Immature natural killer cell (primary cell): ENCODE data around the gene FAM210B. TPM values are rescaled to one million over a fixed set of nuclear protein-coding genes. Genes with fewer than 3 reads are reported as not detected.
"Not testable (repeated sequence)": the region's sequence is repeated elsewhere in the genome, so short reads cannot be mapped to it uniquely, and the experiment has no call there.

ENCODE experiments used
- DNase-seq, 3 donors: peaks; one replicate each; pipeline ENCODE4 v3.0.0; 2022; ENCODE audit warnings: mixed read lengths in 1 of 3
- H3K27ac Mint-ChIP-seq, 6 donors: one replicate each; pipeline ENCODE4 v1.8.0; 2020; ENCODE audit warnings: mixed read lengths in 6 of 6, mild to moderate bottlenecking in 5 of 6, inconsistent platforms in 4 of 6, moderate library complexity in 3 of 6
- H3K27me3 Mint-ChIP-seq, 3 donors: one replicate each; pipeline ENCODE4 v1.8.0; 2020 to 2021; ENCODE audit warnings: low read depth in 3 of 3, mild to moderate bottlenecking in 3 of 3, mixed read lengths in 3 of 3, moderate library complexity in 3 of 3, inconsistent platforms in 1 of 3
- H3K36me3 Mint-ChIP-seq, 3 donors: one replicate each; pipeline ENCODE4 v1.8.0; 2020; ENCODE audit warnings: mixed read lengths in 3 of 3, inconsistent platforms in 2 of 3, mild to moderate bottlenecking in 2 of 3
- H3K4me1 Mint-ChIP-seq, 2 donors: one replicate each; pipeline ENCODE4 v1.8.0; 2020; ENCODE audit warnings: inconsistent platforms in 2 of 2, mild to moderate bottlenecking in 2 of 2, mixed read lengths in 2 of 2, moderate library complexity in 1 of 2
- H3K4me3 Mint-ChIP-seq, 5 donors: one replicate each; pipeline ENCODE4 v1.8.0; 2020; ENCODE audit warnings: mild to moderate bottlenecking in 5 of 5, mixed read lengths in 5 of 5, inconsistent platforms in 3 of 5, moderate library complexity in 3 of 5
- H3K9me3 Mint-ChIP-seq, 6 donors: one replicate each; pipeline ENCODE4 v1.8.0; 2020; ENCODE audit warnings: mild to moderate bottlenecking in 6 of 6, mixed read lengths in 6 of 6, inconsistent platforms in 4 of 6, moderate library complexity in 3 of 6
- polyA plus RNA-seq, 3 donors: library from polyadenylated mRNA; unstranded; fragments of 300-500 nt; fragmentation: Illumina TruSeq; gene quantifications; one replicate each; pipeline ENCODE4 v1.2.3, GENCODE V29; 2021

Gene FAM210B
- polyA plus RNA-seq, 3 donors from 2014 or later: 15.2 to 29.7 (median 15.8) TPM

DNA sequence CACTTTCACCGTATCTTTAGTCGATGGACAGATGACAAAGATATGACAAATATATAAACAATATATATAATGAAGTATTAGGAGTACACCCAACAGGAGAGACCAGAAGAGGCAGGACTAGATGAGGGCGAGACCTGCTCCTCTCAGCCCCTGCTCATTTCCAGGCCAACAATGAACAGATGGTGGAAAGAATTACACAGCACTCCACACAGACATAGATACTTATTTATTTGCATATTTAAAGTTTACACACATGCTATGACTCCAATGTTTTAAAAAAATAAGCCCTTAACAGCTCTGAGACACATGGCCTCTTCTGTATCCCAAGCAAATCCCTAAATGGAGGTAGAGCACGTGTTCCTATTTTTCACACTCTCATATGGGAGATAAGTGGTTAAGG, 10.4 kb downstream of the FAM210B start:
- DNase-seq: no peak
- Mint-ChIP-seq H3K36me3 (peaks cover 4 to 30% (median 12%) of the 10 kb centered on the region in 3 donors), H3K27ac (peak overlapping the region in 1 of 6 donors; percentile 23), H3K9me3 (no peaks in the 10 kb centered on the region), H3K4me1 (peaks cover 2 to 6% of the 10 kb centered on the region in 2 donors), H3K27me3 (no peaks in the 10 kb centered on the region), H3K4me3 (no peak overlapping the region)

DNA sequence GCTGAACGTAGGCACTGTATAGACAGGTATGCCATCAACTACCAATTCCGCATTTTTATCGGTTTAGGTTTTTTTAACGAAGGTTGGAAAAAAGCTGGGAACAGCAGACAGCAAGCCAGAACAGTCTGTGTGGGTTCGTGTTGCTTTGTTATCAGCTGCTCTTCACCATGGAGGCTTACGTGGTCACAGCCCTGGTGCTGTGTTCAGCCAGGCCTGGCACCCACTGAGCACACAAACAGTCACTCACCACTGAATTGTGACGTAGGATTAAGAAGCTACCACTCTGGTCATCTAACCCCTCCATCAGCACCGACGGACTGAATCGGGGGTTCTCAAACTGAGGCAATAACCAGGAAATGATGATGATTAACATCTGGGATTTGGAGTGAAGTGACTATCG, 13.2 kb downstream of the FAM210B start:
- no peaks in the 10 kb centered on the region for H3K27me3 Mint-ChIP-seq
- no peak for DNase-seq
- no peak overlapping the region for H3K27ac Mint-ChIP-seq
- no peaks in the 10 kb centered on the region for H3K9me3 Mint-ChIP-seq
- H3K4me3 Mint-ChIP-seq: no peak overlapping the region
- peaks cover 4 to 6% of the 10 kb centered on the region in 2 donors for H3K4me1 Mint-ChIP-seq
- peaks cover 0 to 19% (median 14%) of the 10 kb centered on the region in 3 donors for H3K36me3 Mint-ChIP-seq

DNA sequence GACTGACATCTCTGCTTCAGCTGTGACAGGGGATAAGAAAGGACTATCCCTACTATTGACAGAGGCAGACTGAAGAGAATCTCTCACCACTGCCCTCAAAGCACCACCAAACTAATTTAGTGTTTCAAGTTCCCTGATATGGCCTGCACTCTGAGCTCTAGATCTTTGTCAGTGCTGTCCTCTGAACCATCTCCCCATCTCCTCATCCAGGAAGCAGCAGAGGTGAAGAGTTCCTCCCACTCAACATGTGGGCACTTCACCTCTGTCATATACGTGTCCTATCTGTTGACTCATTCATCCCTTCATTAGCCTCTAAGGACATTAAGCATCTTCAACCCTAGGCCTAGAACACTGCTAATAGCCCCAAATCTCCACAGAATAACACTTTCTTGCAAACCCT, 14.1 kb downstream of the FAM210B start:
- no peaks in the 10 kb centered on the region for H3K27me3 Mint-ChIP-seq
- no peaks in the 10 kb centered on the region for H3K9me3 Mint-ChIP-seq
- no peak for DNase-seq
- peaks cover 0 to 17% (median 14%) of the 10 kb centered on the region in 3 donors for H3K36me3 Mint-ChIP-seq
- peak overlapping the region in 2 of 6 donors; percentile 29 to 57 for H3K27ac Mint-ChIP-seq
- H3K4me1 Mint-ChIP-seq: peaks cover 4 to 6% of the 10 kb centered on the region in 2 donors
- no peak overlapping the region for H3K4me3 Mint-ChIP-seq

DNA sequence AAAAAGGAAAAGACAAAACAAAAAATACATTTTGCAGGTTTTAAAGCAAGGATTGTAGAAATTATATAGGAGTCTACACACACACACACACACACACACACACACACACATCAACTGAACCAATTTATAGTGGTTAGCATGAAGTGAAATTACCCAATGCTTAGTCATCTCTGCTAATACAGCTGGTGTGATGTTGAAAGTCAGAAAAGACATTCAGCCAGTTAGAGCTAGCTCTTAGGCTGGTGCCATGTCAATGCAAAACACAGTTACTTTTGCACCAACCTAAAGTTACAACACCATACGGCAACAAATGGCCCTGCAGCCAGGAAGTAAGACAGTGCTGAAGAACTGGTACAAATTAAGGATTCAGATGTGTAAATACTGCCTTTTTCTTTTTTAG, 15.2 kb downstream of the FAM210B start:
- Mint-ChIP-seq H3K4me1 (peaks cover 4 to 6% of the 10 kb centered on the region in 2 donors), H3K27ac (peak overlapping the region in 2 of 6 donors; percentile 12 to 56), H3K4me3 (no peak overlapping the region), H3K27me3 (no peaks in the 10 kb centered on the region), H3K36me3 (peaks cover 0 to 17% (median 14%) of the 10 kb centered on the region in 3 donors), H3K9me3 (no peaks in the 10 kb centered on the region)
- DNase-seq: peak in 1 of 3 donors; percentile 16

DNA sequence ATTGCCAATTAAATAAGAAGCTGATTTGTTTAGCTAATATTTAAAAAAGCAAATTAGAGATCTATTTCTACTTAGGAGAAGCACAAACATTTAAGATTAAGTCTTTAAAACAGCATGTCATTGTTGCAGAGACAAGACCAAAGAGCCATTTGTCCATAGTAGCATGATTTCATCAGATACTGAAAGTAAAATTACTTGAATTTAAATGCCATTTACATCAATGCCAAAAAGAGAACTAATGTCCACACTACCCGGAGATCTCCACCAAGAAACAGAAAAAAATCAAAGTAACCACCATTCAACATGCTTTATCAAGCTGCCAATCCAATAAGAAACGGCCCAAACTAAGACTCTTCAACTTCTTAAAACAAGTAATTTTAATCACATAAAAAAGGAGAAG, 17.6 kb downstream of the FAM210B start:
- H3K36me3 Mint-ChIP-seq: peaks cover 0 to 6% (median 6%) of the 10 kb centered on the region in 3 donors
- H3K4me3 Mint-ChIP-seq: no peak overlapping the region
- H3K4me1 Mint-ChIP-seq: peaks cover 4 to 6% of the 10 kb centered on the region in 2 donors
- H3K27ac Mint-ChIP-seq: peak overlapping the region in 1 of 6 donors; percentile 19
- DNase-seq: no peak
- no peaks in the 10 kb centered on the region for H3K27me3 Mint-ChIP-seq
- no peaks in the 10 kb centered on the region for H3K9me3 Mint-ChIP-seq

DNA sequence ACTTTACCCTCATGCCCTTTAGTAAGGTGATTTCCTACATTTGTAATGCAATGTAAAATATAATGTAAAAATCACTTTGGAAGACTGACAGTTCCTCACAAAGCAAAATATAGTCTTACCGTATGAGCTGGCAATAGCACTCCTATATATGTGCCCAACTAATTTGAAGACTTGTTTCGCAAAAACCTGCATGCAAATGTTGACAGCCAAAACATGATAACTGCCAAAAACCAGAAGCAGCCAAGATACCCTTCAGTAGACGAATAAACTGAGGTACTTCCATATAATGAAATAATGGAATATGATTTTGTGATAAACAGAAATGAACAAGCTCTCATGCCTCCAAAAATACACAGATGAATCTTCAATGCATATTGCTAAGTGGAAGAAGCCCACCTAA, 19.6 kb downstream of the FAM210B start:
- H3K27me3 Mint-ChIP-seq: no peaks in the 10 kb centered on the region
- DNase-seq: no peak
- no peak overlapping the region for H3K4me3 Mint-ChIP-seq
- H3K27ac Mint-ChIP-seq: no peak overlapping the region
- H3K4me1 Mint-ChIP-seq: peaks cover 0 to 2% of the 10 kb centered on the region in 2 donors
- H3K36me3 Mint-ChIP-seq: peaks cover 0 to 6% (median 0%) of the 10 kb centered on the region in 3 donors
- H3K9me3 Mint-ChIP-seq: no peaks in the 10 kb centered on the region

DNA sequence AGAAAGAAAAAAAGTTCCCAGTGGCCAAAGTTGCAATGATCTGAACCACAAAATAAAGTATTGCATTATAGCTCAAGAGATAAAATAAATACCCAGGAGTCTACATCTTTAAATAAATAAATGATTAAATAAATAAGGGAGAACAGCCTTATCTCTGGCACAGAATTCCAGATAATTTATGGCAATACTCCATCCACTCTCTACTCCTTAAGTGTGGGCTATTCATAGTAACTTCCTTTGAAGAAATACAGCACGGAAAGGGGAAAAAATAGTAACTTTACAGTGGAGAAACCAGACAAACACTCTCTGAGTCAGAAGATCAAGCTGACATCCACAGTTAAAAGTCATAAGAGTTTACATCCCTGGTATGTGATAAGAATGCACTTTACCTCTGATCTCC, 21.6 kb downstream of the FAM210B start:
- Mint-ChIP-seq H3K36me3 (peaks cover 0 to 6% (median 0%) of the 10 kb centered on the region in 3 donors), H3K4me1 (peaks cover 0 to 2% of the 10 kb centered on the region in 2 donors), H3K9me3 (no peaks in the 10 kb centered on the region), H3K27me3 (no peaks in the 10 kb centered on the region), H3K27ac (no peak overlapping the region), H3K4me3 (no peak overlapping the region)
- DNase-seq: no peak

DNA sequence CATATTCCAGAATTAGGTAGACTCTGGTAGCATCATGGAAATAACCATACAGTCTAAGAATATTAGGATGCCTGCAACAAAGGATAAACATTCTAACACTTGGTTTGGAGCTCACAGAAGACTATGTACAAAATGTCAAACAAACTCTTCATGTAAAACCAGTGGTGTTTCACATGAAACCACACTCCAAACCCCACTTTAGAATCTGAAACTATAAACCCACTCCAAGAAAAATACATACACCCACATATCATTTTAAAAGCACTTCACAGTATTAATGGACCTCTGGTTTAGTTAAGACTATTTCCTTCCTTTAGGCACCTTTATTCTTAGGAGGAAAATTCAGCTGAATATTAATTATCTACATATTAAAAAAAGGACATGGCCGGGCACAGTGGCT, 22.7 kb downstream of the FAM210B start:
- peak overlapping the region in 1 of 6 donors; percentile 46 for H3K27ac Mint-ChIP-seq
- H3K36me3 Mint-ChIP-seq: peaks cover 0 to 4% (median 1%) of the 10 kb centered on the region in 3 donors
- H3K9me3 Mint-ChIP-seq: no peaks in the 10 kb centered on the region
- H3K4me3 Mint-ChIP-seq: no peak overlapping the region
- no peak for DNase-seq
- peaks cover 0 to under 1% of the 10 kb centered on the region in 2 donors for H3K4me1 Mint-ChIP-seq
- no peaks in the 10 kb centered on the region for H3K27me3 Mint-ChIP-seq

DNA sequence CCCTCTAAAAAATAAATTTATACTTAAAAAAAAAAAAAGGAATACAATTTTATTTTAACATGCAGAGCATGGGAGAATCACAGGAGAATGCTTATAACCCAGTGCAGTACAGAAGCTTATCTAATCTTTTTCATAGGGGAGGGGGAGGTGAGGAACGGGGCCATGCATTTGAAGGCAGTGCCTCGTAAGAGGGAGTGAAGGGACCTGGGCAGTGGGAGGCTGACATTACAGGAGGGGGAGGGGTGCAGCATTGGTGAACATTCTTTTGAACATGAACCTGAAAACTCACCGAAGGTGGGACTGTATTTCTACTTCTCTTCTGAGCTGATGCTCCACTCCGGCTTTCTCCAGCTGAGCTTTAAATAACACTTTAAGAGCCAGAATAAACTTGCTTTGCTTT, 23.9 kb downstream of the FAM210B start:
- Mint-ChIP-seq H3K9me3 (no peaks in the 10 kb centered on the region), H3K27ac (no peak overlapping the region), H3K36me3 (peaks cover 0 to 5% (median 0%) of the 10 kb centered on the region in 3 donors), H3K4me1 (no peaks in the 10 kb centered on the region), H3K27me3 (no peaks in the 10 kb centered on the region), H3K4me3 (no peak overlapping the region)
- no peak for DNase-seq

DNA sequence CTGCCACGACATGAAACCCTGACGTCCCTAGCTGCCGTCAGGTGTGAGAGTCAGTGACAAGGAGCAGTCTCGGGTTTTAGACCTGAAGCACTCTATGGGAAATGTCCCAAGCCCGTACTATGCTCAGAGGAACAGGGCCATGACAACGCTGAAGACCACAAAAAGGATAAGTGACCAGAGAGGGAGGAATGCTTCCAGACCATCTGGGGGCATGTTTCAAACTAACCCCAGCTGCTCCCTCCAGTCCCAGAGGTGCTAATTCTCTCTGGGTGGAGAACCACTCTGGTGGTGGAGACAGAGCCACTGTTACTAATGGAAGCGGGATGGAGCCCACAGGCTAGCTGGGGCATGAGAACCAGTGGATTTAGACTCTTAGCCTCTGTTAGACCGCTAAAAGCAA, 24.6 kb downstream of the FAM210B start:
- no peaks in the 10 kb centered on the region for H3K27me3 Mint-ChIP-seq
- no peak overlapping the region for H3K4me3 Mint-ChIP-seq
- H3K36me3 Mint-ChIP-seq: peaks cover 0 to 5% (median 0%) of the 10 kb centered on the region in 3 donors
- no peak overlapping the region for H3K27ac Mint-ChIP-seq
- H3K9me3 Mint-ChIP-seq: no peaks in the 10 kb centered on the region
- no peaks in the 10 kb centered on the region for H3K4me1 Mint-ChIP-seq
- DNase-seq: no peak

DNA sequence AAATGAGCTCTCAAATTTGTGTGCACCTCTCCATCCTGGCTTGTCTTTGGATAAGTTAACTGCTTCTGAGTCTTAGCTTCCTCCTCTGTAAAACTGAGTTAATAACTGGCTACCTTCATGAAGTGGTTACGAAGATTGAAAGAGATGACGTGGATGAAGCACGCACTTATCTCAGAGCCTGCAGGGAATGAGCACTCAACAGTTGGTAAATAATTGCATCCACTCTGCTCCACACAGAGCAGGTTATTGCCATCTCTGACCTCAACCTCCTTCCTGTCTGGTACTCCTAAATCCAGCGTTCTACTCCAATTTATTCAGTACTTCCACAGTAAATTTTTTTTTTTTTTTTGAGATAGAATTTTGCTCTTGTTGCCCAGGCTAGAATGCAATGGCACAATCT, 26.4 kb downstream of the FAM210B start:
- H3K9me3 Mint-ChIP-seq: no peaks in the 10 kb centered on the region
- peaks cover 0 to 1% of the 10 kb centered on the region in 2 donors for H3K4me1 Mint-ChIP-seq
- H3K36me3 Mint-ChIP-seq: peaks cover 8% of the 10 kb centered on the region in 3 donors
- H3K27me3 Mint-ChIP-seq: no peaks in the 10 kb centered on the region
- H3K4me3 Mint-ChIP-seq: no peak overlapping the region
- no peak for DNase-seq
- no peak overlapping the region for H3K27ac Mint-ChIP-seq

DNA sequence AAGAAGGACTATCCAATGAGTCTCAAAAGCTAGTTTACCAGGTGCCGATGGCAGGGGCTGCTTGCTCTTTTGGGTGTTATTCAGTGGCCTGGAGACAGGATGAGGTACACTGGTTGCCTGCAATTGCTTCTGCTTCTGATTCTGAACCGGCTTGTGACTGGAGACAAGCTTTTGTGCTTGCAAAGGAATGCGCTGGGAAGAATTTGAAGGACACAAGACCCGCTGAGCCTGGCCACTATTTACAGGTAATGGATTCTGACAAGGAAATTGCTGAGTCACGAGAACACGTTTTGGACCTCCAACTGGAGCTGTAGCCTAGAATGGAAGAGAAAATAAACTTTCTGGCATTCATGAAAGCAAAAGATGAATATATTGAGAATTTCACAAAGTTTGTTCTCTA, 27.4 kb downstream of the FAM210B start:
- no peaks in the 10 kb centered on the region for H3K9me3 Mint-ChIP-seq
- no peaks in the 10 kb centered on the region for H3K27me3 Mint-ChIP-seq
- peaks cover 0 to 6% of the 10 kb centered on the region in 2 donors for H3K4me1 Mint-ChIP-seq
- H3K4me3 Mint-ChIP-seq: no peak overlapping the region
- peaks cover 8% of the 10 kb centered on the region in 3 donors for H3K36me3 Mint-ChIP-seq
- no peak overlapping the region for H3K27ac Mint-ChIP-seq
- no peak for DNase-seq

DNA sequence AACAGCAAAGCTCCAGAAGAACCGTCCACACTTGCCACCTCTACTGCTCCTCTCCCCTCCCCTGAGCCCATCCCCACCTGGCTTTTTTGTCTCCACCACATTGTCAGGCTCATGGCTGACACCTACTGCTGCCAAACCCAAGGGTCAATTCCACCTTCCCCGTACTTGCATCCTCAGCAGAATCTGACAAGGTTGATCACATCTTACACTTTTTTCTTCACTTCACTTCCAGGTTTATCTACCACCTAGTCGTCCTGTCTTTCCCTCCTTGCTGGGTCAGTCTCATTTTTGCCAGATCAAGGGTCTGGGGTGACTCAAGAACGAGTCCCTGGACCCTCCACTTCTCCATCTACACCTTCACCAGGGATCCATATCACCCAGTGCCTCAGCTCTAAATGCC, 30.1 kb downstream of the FAM210B start:
- H3K9me3 Mint-ChIP-seq: no peaks in the 10 kb centered on the region
- H3K36me3 Mint-ChIP-seq: peaks cover 8% of the 10 kb centered on the region in 3 donors
- no peak overlapping the region for H3K4me3 Mint-ChIP-seq
- H3K27me3 Mint-ChIP-seq: no peaks in the 10 kb centered on the region
- no peak overlapping the region for H3K27ac Mint-ChIP-seq
- no peak for DNase-seq
- peaks cover 0 to 15% of the 10 kb centered on the region in 2 donors for H3K4me1 Mint-ChIP-seq

DNA sequence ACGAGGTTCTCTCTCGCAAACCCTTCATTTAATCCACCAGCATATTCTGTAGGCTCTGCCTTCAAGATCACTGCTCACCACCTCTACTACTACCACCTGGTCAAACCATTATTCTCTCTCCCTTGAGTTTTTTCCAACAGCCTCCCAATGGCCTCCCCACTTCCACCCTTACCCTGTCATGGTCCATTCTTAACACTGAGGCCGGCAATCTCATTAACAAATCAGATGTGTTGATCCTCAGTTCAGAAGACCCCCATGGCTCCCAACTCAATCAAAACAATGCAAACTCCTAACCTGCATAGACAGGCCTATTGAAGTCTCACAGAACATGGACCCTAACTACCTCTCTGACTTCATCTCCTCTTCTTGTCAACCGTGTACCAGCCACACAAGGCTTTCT, 31.0 kb downstream of the FAM210B start:
- Mint-ChIP-seq H3K27ac (peak overlapping the region in 1 of 6 donors; percentile 13), H3K9me3 (no peaks in the 10 kb centered on the region)

DNA sequence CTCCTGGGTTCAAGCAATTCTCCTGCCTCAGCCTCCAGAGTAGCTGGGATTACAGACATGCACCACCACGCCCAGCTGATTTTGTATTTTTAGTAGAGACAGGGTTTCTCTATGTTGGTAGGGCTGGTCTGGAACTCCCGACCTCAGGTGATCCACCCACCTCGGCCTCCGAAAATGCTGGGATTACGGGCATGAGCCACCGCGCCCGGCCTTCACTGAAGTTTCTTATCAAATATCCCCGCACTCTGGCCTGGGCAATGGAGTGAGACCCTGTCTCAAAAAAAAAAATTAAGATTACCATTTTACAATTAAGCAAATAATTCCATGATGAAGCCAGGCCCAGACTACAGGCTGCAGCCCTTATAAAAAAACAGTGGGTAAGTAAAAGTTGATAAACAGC, 31.6 kb downstream of the FAM210B start:
- Mint-ChIP-seq H3K36me3 (peaks cover 9 to 11% (median 9%) of the 10 kb centered on the region in 3 donors), H3K4me1 (peaks cover 0 to 23% of the 10 kb centered on the region in 2 donors)
- DNase-seq, H3K9me3 Mint-ChIP-seq, H3K27ac Mint-ChIP-seq, H3K4me3 Mint-ChIP-seq, H3K27me3 Mint-ChIP-seq: not testable (repeated sequence)

More for the DNA sequence above, 31.0 kb downstream of the FAM210B start:
- H3K4me3 Mint-ChIP-seq: peak overlapping the region in 1 of 5 donors; percentile 8
- no peak for DNase-seq
- H3K4me1 Mint-ChIP-seq: peaks cover 0 to 20% of the 10 kb centered on the region in 2 donors
- H3K36me3 Mint-ChIP-seq: peaks cover 8% of the 10 kb centered on the region in 3 donors
- H3K27me3 Mint-ChIP-seq: no peaks in the 10 kb centered on the region
